Measurements from ENCODE around the gene FGD2.

FGD2 gene

GRCh38 chr6:37021356-37022129, 16.1 kb downstream of the FGD2 start:
- Histone ChIP-seq H4K20me1 (ENCODE audit: control insufficient read depth, insufficient read depth, low read depth, low read length) (no peaks in the 10 kb centered on the region), H3K79me2 (ENCODE audit: control insufficient read depth, low read length) (no peaks in the 10 kb centered on the region), H3F3A (ENCODE audit: control insufficient read depth, insufficient read depth) (no peaks in the 10 kb centered on the region), H3K27me3 (ENCODE audit: control insufficient read depth, low read length) (no peaks in the 10 kb centered on the region), H3K9me2 (replicated peaks; ENCODE audit: control insufficient read depth, low read length) (no peaks in the 10 kb centered on the region), H3K9me3 (ENCODE audit: control insufficient read depth, insufficient read depth, low read length) (no peaks in the 10 kb centered on the region), H3K36me3 (ENCODE audit: control insufficient read depth, low read length) (no peaks in the 10 kb centered on the region), H3K4me3 (ENCODE audit: low read length) (no peak overlapping the region), H3K27ac (ENCODE audit: low read depth, low read length) (no peak overlapping the region), H3K4me2 (ENCODE audit: low read length) (no peak overlapping the region), H3K4me1 (ENCODE audit: control insufficient read depth, low read length) (peaks cover 12% of the 10 kb centered on the region)
- no peak for TF ChIP-seq EZH2phosphoT487 (IDR thresholded peaks at IDR 0.05; ENCODE audit: borderline replicate concordance, low read length)
- TF ChIP-seq CTCF (IDR thresholded peaks at IDR 0.05; ENCODE audit: low read depth, low read length, poor library complexity, severe bottlenecking): peak; percentile 62

GRCh38 chr6:37022135-37022863, 16.8 kb downstream of the FGD2 start:
- Histone ChIP-seq H3F3A (ENCODE audit: control insufficient read depth, insufficient read depth) (no peaks in the 10 kb centered on the region), H3K4me2 (ENCODE audit: low read length) (no peak overlapping the region), H3K9me2 (replicated peaks; ENCODE audit: control insufficient read depth, low read length) (no peaks in the 10 kb centered on the region), H3K27ac (ENCODE audit: low read depth, low read length) (no peak overlapping the region), H3K4me1 (ENCODE audit: control insufficient read depth, low read length) (peaks cover 12% of the 10 kb centered on the region), H3K9me3 (ENCODE audit: control insufficient read depth, insufficient read depth, low read length) (no peaks in the 10 kb centered on the region), H3K36me3 (ENCODE audit: control insufficient read depth, low read length) (no peaks in the 10 kb centered on the region), H3K27me3 (ENCODE audit: control insufficient read depth, low read length) (no peaks in the 10 kb centered on the region), H3K4me3 (ENCODE audit: low read length) (no peak overlapping the region), H3K79me2 (ENCODE audit: control insufficient read depth, low read length) (no peaks in the 10 kb centered on the region), H4K20me1 (ENCODE audit: control insufficient read depth, insufficient read depth, low read depth, low read length) (no peaks in the 10 kb centered on the region)
- TF ChIP-seq CTCF (IDR thresholded peaks at IDR 0.05; ENCODE audit: low read depth, low read length, poor library complexity, severe bottlenecking) (no peak), EZH2phosphoT487 (IDR thresholded peaks at IDR 0.05; ENCODE audit: borderline replicate concordance, low read length) (no peak)

- Histone ChIP-seq H3K4me3 (ENCODE audit: low read length) (no peak overlapping the region), H3K79me2 (ENCODE audit: control insufficient read depth, low read length) (no peaks in the 10 kb centered on the region), H3K4me1 (ENCODE audit: control insufficient read depth, low read length) (no peaks in the 10 kb centered on the region), H3K27me3 (ENCODE audit: control insufficient read depth, low read length) (no peaks in the 10 kb centered on the region), H3K36me3 (ENCODE audit: control insufficient read depth, low read length) (no peaks in the 10 kb centered on the region), H3K27ac (ENCODE audit: low read depth, low read length) (no peak overlapping the region), H4K20me1 (ENCODE audit: control insufficient read depth, insufficient read depth, low read depth, low read length) (no peaks in the 10 kb centered on the region), H3K9me2 (replicated peaks; ENCODE audit: control insufficient read depth, low read length) (no peaks in the 10 kb centered on the region), H3K9me3 (ENCODE audit: control insufficient read depth, insufficient read depth, low read length) (no peaks in the 10 kb centered on the region), H3K4me2 (ENCODE audit: low read length) (no peak overlapping the region), H3F3A (ENCODE audit: control insufficient read depth, insufficient read depth) (no peaks in the 10 kb centered on the region)
- no peak for TF ChIP-seq EZH2phosphoT487 (IDR thresholded peaks at IDR 0.05; ENCODE audit: borderline replicate concordance, low read length)
- TF ChIP-seq CTCF (IDR thresholded peaks at IDR 0.05; ENCODE audit: low read depth, low read length, poor library complexity, severe bottlenecking): no peak
Measured at GRCh38 chr6:37024656-37025337, 19.3 kb downstream of the FGD2 start.
